ENCODE data around the gene CBLL2. TPM values are rescaled to one million over a fixed set of nuclear protein-coding genes. Genes with fewer than 3 reads are reported as not detected.

Gene CBLL2
- total and polyA plus RNA-seq, 2 donors (not counting 1 experiment from before 2014, with no cell fraction given) = not detected

- ChIA-PET POLR2A (no interaction called here), CTCF (no interaction called here)
- no peaks in the 10 kb centered on the region for H3K9me3 Mint-ChIP-seq (ENCODE audit: insufficient read depth)
- H2AFZ ChIP-seq (ENCODE audit: insufficient read depth, low read depth, low read length, poor library complexity, severe bottlenecking) = no peak overlapping the region
- no peaks in the 10 kb centered on the region for H3K9me3 ChIP-seq (ENCODE audit: control extremely low read depth in 1 of 3, control insufficient read depth in 2 of 3, insufficient read depth in 1 of 3, low read length in 2 of 3)
- ATAC-seq (ENCODE audit: low read depth) (no peak), DNase-seq (no peak)
- no peaks in the 10 kb centered on the region for H3K36me3 ChIP-seq (replicated peaks in 1 of 2; ENCODE audit: control extremely low read depth in 1 of 2, control insufficient read depth in 1 of 2, extremely low read depth in 1 of 2, insufficient read depth in 2 of 2, low read length in 1 of 2)
- H3K27me3 Mint-ChIP-seq = no peaks in the 10 kb centered on the region
- H3K27ac Mint-ChIP-seq = no peak overlapping the region
- no CpG with 5 or more reads among the region's 2 CpGs for WGBS (ENCODE audit: insufficient coverage)
- no peak for TF ChIP-seq EZH2 (IDR thresholded peaks at IDR 0.05; ENCODE audit: borderline replicate concordance, insufficient read depth, low read depth, low read length, poor library complexity, severe bottlenecking)
- H3K4me1 ChIP-seq (ENCODE audit: control insufficient read depth in 2 of 2, insufficient read depth in 2 of 2, low read length in 2 of 2) = no peaks in the 10 kb centered on the region
- no peak overlapping the region for H3K9ac ChIP-seq (ENCODE audit: low read length)
- H3K4me3 Mint-ChIP-seq = no peak overlapping the region
- H3K4me3 ChIP-seq (ENCODE audit: control extremely low read depth in 1 of 5, extremely low read depth in 1 of 5, insufficient read depth in 1 of 5, low read depth in 2 of 5, low read length in 4 of 5) = no peak overlapping the region
- no peak overlapping the region for H3K4me2 ChIP-seq (replicated peaks; ENCODE audit: low read depth, low read length, poor library complexity, severe bottlenecking)
- H3K27ac ChIP-seq (ENCODE audit: low read length in 2 of 2) = no peak overlapping the region
- peaks cover 7% of the 10 kb centered on the region for H3K4me1 Mint-ChIP-seq
- no peaks in the 10 kb centered on the region for H3K79me2 ChIP-seq (ENCODE audit: control insufficient read depth, insufficient read depth, low read length)
- no peaks in the 10 kb centered on the region for H3K27me3 ChIP-seq (replicated peaks in 1 of 4; ENCODE audit: control extremely low read depth in 1 of 4, control insufficient read depth in 3 of 4, insufficient read depth in 4 of 4, low read length in 3 of 4)
- intact Hi-C loops (cut with micrococcal nuclease) = no loop called here
- no peaks in the 10 kb centered on the region for H4K20me1 ChIP-seq (ENCODE audit: control insufficient read depth, insufficient read depth, low read length, poor library complexity, severe bottlenecking)
Observed at GRCh38 chrX:22296871-22297270, 24.2 kb downstream of the CBLL2 start.

GRCh38 chrX:22300130-22300529 lies 27.4 kb downstream of the CBLL2 start:
- no peak overlapping the region for H3K27ac Mint-ChIP-seq
- Histone ChIP-seq H4K20me1 (ENCODE audit: control insufficient read depth, insufficient read depth, low read length, poor library complexity, severe bottlenecking) (no peaks in the 10 kb centered on the region), H3K4me1 (ENCODE audit: control insufficient read depth in 2 of 2, insufficient read depth in 2 of 2, low read length in 2 of 2) (no peaks in the 10 kb centered on the region), H3K9ac (ENCODE audit: low read length) (no peak overlapping the region), H3K27ac (ENCODE audit: low read length in 2 of 2) (no peak overlapping the region), H2AFZ (ENCODE audit: insufficient read depth, low read depth, low read length, poor library complexity, severe bottlenecking) (no peak overlapping the region), H3K79me2 (ENCODE audit: control insufficient read depth, insufficient read depth, low read length) (no peaks in the 10 kb centered on the region), H3K27me3 (replicated peaks in 1 of 4; ENCODE audit: control extremely low read depth in 1 of 4, control insufficient read depth in 3 of 4, insufficient read depth in 4 of 4, low read length in 3 of 4) (no peaks in the 10 kb centered on the region), H3K36me3 (replicated peaks in 1 of 2; ENCODE audit: control extremely low read depth in 1 of 2, control insufficient read depth in 1 of 2, extremely low read depth in 1 of 2, insufficient read depth in 2 of 2, low read length in 1 of 2) (no peaks in the 10 kb centered on the region), H3K4me2 (replicated peaks; ENCODE audit: low read depth, low read length, poor library complexity, severe bottlenecking) (no peak overlapping the region), H3K9me3 (ENCODE audit: control extremely low read depth in 1 of 3, control insufficient read depth in 2 of 3, insufficient read depth in 1 of 3, low read length in 2 of 3) (no peaks in the 10 kb centered on the region), H3K4me3 (ENCODE audit: control extremely low read depth in 1 of 5, extremely low read depth in 1 of 5, insufficient read depth in 1 of 5, low read depth in 2 of 5, low read length in 4 of 5) (no peak overlapping the region)
- TF ChIP-seq CTCF (IDR thresholded peaks at IDR 0.05) = no peak
- no peak for TF ChIP-seq EZH2 (IDR thresholded peaks at IDR 0.05; ENCODE audit: borderline replicate concordance, insufficient read depth, low read depth, low read length, poor library complexity, severe bottlenecking)
- H3K4me3 Mint-ChIP-seq = no peak overlapping the region
- POLR2A ChIA-PET = no interaction called here
- H3K9me3 Mint-ChIP-seq (ENCODE audit: insufficient read depth) = no peaks in the 10 kb centered on the region
- H3K4me1 Mint-ChIP-seq = peaks cover 7% of the 10 kb centered on the region
- ATAC-seq (ENCODE audit: low read depth) = no peak
- no CpG with 5 or more reads among the region's 2 CpGs for WGBS (ENCODE audit: insufficient coverage)
- no peak for DNase-seq
- CTCF ChIA-PET = no interaction called here
- intact Hi-C loops (cut with micrococcal nuclease) = no loop called here
- no peaks in the 10 kb centered on the region for H3K27me3 Mint-ChIP-seq

Data from B cell (primary cell).